ENCODE measurements around the gene KLHDC10. TPM values are rescaled to one million over a fixed set of nuclear protein-coding genes. Genes with fewer than 3 reads are reported as not detected.

Gene KLHDC10
- total and polyA plus RNA-seq, 2 experiments from 2014 or later = 5.5 to 14.7 TPM

GRCh38 chr7:130108809-130109208 is 38.5 kb downstream of the KLHDC10 start:
- Histone ChIP-seq H3K9me2 (ENCODE audit: insufficient read depth) (no peaks in the 10 kb centered on the region), H4K20me1 (replicated peaks; ENCODE audit: insufficient read depth) (no peaks in the 10 kb centered on the region; the same call in 1 of the 2 replicates), H3K36me3 (ENCODE audit: insufficient read depth) (no peaks in the 10 kb centered on the region), H3K4me2 (no peak overlapping the region), H3K4me3 (no peak overlapping the region), H3K4me1 (ENCODE audit: insufficient read depth) (no peaks in the 10 kb centered on the region), H3K79me2 (replicated peaks; ENCODE audit: insufficient read depth) (no peaks in the 10 kb centered on the region), H3F3A (replicated peaks; ENCODE audit: low read depth) (no peaks in the 10 kb centered on the region), H3K27ac (ENCODE audit: low read depth) (no peak overlapping the region), H2AFZ (no peak overlapping the region), H3K27me3 (ENCODE audit: insufficient read depth) (no peaks in the 10 kb centered on the region)
- H3K27ac Mint-ChIP-seq = no peak overlapping the region
- H3K27me3 Mint-ChIP-seq (ENCODE audit: insufficient read depth, low read depth, poor library complexity) = peaks cover 4% of the 10 kb centered on the region
- peaks cover 6% of the 10 kb centered on the region; the same call in 1 of the 3 replicates for H3K4me1 Mint-ChIP-seq
- no peaks in the 10 kb centered on the region; the same call in 2 of the 3 replicates for H3K36me3 Mint-ChIP-seq (ENCODE audit: low read depth)
- ATAC-seq = no peak
- peaks cover 2% of the 10 kb centered on the region; the same call in 1 of the 3 replicates for H3K9me3 Mint-ChIP-seq
- no peak for TF ChIP-seq ETS1 (IDR thresholded peaks at IDR 0.05)
- TF ChIP-seq, protein P1, sequence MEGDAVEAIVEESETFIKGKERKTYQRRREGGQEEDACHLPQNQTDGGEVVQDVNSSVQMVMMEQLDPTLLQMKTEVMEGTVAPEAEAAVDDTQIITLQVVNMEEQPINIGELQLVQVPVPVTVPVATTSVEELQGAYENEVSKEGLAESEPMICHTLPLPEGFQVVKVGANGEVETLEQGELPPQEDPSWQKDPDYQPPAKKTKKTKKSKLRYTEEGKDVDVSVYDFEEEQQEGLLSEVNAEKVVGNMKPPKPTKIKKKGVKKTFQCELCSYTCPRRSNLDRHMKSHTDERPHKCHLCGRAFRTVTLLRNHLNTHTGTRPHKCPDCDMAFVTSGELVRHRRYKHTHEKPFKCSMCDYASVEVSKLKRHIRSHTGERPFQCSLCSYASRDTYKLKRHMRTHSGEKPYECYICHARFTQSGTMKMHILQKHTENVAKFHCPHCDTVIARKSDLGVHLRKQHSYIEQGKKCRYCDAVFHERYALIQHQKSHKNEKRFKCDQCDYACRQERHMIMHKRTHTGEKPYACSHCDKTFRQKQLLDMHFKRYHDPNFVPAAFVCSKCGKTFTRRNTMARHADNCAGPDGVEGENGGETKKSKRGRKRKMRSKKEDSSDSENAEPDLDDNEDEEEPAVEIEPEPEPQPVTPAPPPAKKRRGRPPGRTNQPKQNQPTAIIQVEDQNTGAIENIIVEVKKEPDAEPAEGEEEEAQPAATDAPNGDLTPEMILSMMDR (conservative IDR thresholded peaks at IDR 0.05; ENCODE audit: low read depth in 2 of 2) = peak; percentile 21 to 32; a peak in 2 of 4 replicates
- H3K4me3 Mint-ChIP-seq = no peak overlapping the region
- no peak for DNase-seq (ENCODE audit: low spot score)

GRCh38 chr7:130112093-130112492 is 41.8 kb downstream of the KLHDC10 start:
- Mint-ChIP-seq H3K9me3 (peaks cover 2% of the 10 kb centered on the region; the same call in 1 of the 3 replicates), H3K27ac (no peak overlapping the region), H3K4me3 (no peak overlapping the region), H3K4me1 (no peaks in the 10 kb centered on the region), H3K36me3 (ENCODE audit: low read depth) (no peaks in the 10 kb centered on the region; the same call in 2 of the 3 replicates), H3K27me3 (ENCODE audit: insufficient read depth, low read depth, poor library complexity) (peaks cover 4% of the 10 kb centered on the region)
- Histone ChIP-seq H3K36me3 (ENCODE audit: insufficient read depth) (no peaks in the 10 kb centered on the region), H4K20me1 (replicated peaks; ENCODE audit: insufficient read depth) (no peaks in the 10 kb centered on the region; the same call in 1 of the 2 replicates), H3K9me2 (ENCODE audit: insufficient read depth) (no peaks in the 10 kb centered on the region), H3K27ac (ENCODE audit: low read depth) (0 out of 2 replicates have a peak overlapping the region, but pooled peaks have one; percentile 42), H3K4me1 (ENCODE audit: insufficient read depth) (no peaks in the 10 kb centered on the region), H3K4me2 (no peak overlapping the region), H3K27me3 (ENCODE audit: insufficient read depth) (no peaks in the 10 kb centered on the region), H3K4me3 (no peak overlapping the region), H2AFZ (no peak overlapping the region), H3F3A (replicated peaks; ENCODE audit: low read depth) (no peaks in the 10 kb centered on the region), H3K79me2 (replicated peaks; ENCODE audit: insufficient read depth) (no peaks in the 10 kb centered on the region)
- DNase-seq (ENCODE audit: low spot score) (no peak), ATAC-seq (no peak)
- TF ChIP-seq REST (IDR thresholded peaks at IDR 0.05; ENCODE audit: unreplicated experiment) = no peak
- TF ChIP-seq JUNB (IDR thresholded peaks at IDR 0.05; ENCODE audit: unreplicated experiment) = no peak
- TF ChIP-seq, protein P1 (conservative IDR thresholded peaks at IDR 0.05; ENCODE audit: low read depth in 2 of 2) = no peak
